GM08714 (cell line): ENCODE data around the gene ECT2.
"Not testable (repeated sequence)": the region's sequence is repeated elsewhere in the genome, so short reads cannot be mapped to it uniquely, and the experiment has no call there.

ENCODE experiments used
- H3K4me3 ChIP-seq: fragments of 200-500 bp; sonication (Bioruptor generic); 2 replicates; pipeline ENCODE4 v1.5.1; 2014; ENCODE audit warnings: mild to moderate bottlenecking, low read length, inconsistent platforms
- ZNF274 ChIP-seq: IDR thresholded peaks from 2 replicates; pipeline ENCODE4 v1.6.1; 2012; ENCODE audit warnings: mild to moderate bottlenecking, low read depth, low read length

ECT2 gene, protein sequence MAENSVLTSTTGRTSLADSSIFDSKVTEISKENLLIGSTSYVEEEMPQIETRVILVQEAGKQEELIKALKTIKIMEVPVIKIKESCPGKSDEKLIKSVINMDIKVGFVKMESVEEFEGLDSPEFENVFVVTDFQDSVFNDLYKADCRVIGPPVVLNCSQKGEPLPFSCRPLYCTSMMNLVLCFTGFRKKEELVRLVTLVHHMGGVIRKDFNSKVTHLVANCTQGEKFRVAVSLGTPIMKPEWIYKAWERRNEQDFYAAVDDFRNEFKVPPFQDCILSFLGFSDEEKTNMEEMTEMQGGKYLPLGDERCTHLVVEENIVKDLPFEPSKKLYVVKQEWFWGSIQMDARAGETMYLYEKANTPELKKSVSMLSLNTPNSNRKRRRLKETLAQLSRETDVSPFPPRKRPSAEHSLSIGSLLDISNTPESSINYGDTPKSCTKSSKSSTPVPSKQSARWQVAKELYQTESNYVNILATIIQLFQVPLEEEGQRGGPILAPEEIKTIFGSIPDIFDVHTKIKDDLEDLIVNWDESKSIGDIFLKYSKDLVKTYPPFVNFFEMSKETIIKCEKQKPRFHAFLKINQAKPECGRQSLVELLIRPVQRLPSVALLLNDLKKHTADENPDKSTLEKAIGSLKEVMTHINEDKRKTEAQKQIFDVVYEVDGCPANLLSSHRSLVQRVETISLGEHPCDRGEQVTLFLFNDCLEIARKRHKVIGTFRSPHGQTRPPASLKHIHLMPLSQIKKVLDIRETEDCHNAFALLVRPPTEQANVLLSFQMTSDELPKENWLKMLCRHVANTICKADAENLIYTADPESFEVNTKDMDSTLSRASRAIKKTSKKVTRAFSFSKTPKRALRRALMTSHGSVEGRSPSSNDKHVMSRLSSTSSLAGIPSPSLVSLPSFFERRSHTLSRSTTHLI

DNA sequence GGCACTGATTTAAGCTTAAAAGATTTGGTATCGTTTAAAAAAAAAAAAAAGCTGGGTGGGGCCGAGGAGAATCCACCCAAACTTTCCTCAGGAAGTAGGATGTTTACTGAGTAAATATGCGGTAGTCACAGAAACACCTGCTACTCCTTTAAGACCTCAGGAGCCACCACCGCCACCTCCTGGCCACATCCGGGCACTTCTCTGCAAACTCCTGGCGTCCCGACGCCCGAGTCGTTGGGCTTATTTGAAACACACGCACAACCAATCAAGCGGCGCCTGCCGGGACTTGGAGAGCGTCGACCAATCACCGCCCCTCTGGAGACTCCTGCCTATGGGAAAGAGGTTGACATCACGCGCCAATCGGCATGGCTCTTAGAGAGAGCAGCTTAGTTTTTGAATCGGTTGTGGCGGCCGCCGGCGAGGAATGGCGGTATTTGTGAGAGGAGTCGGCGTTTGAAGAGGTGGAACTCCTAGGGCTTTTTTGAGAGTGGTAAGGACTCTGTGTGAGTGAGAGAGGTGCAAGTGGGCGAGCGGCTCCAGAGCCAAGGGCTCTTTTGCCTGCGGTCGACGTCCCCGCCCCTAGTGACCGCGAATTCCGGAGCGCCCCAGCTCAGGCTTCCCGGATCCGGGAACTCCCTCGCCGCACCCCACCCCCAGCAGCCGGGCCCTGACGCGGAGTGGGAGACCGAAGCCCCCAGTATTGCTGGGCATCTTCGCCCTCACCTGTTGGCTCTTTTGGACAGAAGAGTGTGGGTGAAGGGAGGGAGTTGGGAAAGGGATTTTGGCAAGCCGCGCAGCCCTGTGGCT is at the start of gene ECT2:
Gene ECT2, plus strand, starts transcription at position 359 of the 807 bp plus-strand sequence. CDS start 3,805 bp downstream, outside the sequence.
- TF ChIP-seq ZNF274: no peak
- peak within 1 kb of the TSS; percentile 88 for H3K4me3 ChIP-seq

DNA sequence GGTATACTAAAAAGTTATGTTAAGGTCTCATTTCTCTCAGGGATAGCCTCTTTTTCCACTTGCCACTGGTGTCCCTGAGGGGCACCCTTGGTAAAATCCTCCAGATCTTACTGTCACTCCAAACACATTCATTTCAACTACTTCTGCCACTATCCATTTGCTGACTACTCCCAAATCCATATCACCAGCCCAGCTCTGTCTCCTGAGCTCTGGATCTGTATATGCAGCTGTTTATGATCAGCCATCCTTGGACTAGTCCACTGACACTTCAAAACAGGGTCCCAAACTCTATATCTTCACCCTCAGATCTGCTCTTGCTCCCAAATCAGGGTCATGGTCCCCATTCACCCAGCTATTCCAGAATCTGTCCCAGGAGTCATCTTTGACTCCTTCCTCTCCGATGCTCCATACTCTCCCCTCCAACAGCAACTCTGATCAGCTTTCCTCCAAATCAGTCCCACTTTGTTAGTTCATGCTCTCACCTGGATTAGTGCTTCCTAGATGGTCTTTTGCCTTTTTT is 49.5 kb upstream of the ECT2 start:
- no peak for TF ChIP-seq ZNF274
- H3K4me3 ChIP-seq: no peak overlapping the region

DNA sequence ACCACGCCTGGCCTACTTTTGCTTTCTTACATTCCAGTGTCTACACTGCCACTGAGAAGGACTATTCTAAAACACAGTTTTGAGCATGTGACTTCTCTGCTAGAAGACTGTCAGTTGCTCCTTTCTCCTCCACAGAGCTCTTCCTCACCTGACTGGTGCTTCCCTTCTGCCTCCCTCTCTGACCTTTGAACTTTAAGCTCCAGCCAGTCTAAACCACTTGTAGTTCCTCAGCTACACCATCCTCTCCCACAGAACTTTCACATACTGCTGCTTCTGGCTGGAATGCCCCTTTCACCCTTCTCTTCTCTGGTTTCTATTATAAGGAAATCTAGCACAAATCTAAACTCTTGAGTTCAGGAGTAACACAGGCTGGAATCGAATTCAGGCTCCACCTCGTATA is 48.8 kb upstream of the ECT2 start:
- TF ChIP-seq ZNF274: no peak
- H3K4me3 ChIP-seq: no peak overlapping the region

DNA sequence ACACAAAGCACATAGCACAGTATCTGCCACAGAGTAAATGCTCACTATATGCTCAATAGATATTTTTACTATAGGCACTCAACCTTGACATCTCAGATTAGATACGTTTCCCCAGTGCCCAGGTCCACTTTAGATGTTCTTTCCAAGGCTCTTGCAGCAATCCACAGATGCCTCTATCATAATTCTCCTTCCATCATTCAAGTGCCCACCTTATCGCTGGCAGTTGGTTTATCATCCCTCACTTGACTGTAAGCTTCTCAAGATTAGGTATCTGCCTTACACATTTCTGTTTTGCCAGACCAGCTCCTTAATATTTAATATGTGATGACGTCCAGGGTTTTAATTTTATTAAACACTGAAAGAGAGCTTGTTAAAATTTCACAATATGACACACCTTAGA is 48.3 kb upstream of the ECT2 start:
- no peak for TF ChIP-seq ZNF274
- no peak overlapping the region for H3K4me3 ChIP-seq

DNA sequence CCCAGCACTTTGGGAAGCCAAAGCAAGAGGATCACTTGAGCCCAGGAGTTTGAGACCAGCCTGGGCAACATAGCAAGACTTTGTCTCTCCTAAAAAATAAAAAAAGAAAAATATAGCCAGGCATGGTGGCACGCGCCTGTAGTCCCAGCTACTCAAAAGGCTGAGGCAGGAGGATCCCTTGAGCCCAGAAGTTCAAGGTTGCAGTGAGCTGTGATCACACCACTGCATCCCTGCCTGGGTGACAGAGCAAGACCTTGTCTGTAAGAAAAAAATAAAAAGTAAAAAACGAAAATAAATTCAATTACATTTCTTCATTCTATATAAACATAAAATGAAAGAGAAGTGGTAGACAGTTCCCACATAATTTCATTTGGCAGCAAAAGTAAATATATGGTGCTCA is 47.8 kb upstream of the ECT2 start:
- not testable (repeated sequence) for H3K4me3 ChIP-seq

DNA sequence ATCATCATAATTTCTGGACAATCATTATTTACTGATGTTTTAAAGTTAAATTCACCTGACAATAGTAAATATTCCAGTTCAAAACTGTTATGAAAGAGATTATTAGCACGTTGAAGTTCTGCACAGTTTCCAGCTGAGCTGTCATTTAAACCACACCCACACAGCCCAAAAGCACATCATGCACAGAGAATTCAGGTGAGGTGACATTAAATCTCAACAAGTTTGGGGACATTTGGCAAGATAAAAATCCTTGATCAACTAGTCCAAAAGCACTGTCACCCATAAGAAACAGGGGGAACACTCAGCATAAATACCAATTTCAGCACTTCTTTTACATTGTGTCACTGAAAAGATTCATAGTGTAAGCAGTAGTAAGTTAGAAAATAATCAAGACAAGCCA is 46.5 kb upstream of the ECT2 start:
- no peak overlapping the region for H3K4me3 ChIP-seq
- no peak for TF ChIP-seq ZNF274

DNA sequence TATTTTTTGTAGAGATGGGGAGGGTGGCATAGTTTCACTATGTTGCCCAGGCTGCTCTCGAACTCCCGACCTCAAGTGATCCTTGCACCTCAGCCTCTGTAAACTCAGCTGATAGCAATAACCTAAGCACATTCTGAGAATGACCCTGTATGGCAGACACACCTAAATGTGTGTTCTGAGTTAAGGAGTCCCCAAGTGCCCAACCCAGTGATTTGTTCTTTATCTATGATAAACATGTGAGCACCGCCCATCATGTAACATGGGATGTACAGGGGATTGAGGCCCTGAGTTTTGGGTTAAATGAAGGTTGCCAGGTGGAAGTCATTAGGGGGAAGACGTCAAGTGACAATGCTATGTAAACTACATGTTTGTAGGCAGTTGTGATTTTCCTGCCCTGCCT is 45.4 kb upstream of the ECT2 start:
- TF ChIP-seq ZNF274: no peak
- H3K4me3 ChIP-seq: no peak overlapping the region

DNA sequence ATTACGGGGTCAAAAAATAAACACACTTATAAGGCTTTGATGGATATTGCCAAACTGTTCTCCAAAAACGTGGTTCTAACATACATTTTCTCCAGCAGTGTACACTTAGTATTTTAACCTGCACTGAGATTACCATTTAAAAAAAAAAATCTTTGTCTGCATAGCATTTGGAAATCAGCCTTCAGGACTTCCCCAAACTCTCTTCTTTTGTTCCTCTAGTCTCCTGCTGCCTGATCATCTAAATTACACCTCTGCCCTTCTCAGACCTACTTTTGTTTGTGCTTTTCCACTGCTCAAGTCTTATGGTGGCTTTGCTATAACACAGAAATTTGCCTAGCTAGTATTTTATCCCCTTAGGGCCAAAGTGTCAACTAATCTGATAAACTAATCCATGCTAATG is 43.5 kb upstream of the ECT2 start:
- no peak for TF ChIP-seq ZNF274
- no peak overlapping the region for H3K4me3 ChIP-seq

DNA sequence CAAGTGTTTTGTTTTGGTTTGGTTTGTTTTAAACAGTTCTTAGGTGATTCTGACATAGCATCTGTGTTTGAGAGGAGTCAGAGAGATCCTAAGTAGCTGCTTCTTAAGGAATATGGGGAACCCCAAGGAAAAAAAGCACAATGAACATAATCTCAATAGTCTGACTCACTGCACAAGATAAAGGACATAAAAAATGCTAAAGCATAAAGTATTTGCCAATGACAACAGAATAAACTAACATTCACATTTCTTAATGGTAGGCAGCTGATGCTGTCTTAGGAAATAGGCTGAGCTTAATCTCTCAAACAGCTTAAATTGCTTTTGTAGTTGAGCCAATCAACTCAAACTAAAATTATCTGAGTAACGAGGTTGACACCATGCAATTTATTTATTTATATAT is 42.6 kb upstream of the ECT2 start:
- no peak for TF ChIP-seq ZNF274
- H3K4me3 ChIP-seq: no peak overlapping the region

DNA sequence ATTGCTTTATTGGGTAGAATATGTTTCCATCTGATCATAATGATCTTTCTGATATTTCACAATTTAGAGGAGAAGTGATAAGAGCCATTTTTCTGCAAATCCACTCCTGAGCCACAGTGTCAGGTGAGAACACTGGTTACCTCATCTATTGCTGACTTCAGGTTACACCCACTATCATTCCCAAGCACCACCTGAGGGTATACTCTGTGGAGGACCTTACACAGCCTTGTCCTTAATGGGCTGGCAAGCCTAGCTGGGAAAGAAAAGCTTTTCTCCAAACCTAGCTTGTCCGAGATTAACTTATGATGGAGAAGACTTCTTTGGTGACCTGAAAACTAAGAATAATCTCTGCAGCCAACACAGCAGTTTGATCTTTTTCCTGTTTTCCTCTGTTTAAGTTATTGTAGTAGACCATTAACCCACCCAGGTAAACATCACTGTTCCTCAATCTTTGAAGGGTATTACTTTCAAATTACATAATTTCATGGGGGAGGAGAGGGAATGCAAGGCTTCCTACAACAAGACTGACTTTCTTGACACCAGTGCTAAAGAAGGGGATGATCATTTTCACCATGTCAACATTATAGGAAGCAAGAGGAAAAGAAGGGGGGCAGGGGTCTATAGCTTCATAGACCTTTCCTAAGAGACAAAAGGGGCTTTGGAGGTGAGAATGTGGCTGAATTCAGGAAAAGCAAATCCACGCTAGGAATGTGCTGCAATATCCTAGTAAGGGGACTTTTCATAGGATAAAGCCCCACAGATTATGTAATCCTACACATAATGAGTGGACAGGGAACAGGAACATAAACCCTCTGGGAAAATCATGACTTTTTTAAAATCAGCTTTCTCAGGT is 41.4 kb upstream of the ECT2 start:
- no peak overlapping the region for H3K4me3 ChIP-seq
- no peak for TF ChIP-seq ZNF274

DNA sequence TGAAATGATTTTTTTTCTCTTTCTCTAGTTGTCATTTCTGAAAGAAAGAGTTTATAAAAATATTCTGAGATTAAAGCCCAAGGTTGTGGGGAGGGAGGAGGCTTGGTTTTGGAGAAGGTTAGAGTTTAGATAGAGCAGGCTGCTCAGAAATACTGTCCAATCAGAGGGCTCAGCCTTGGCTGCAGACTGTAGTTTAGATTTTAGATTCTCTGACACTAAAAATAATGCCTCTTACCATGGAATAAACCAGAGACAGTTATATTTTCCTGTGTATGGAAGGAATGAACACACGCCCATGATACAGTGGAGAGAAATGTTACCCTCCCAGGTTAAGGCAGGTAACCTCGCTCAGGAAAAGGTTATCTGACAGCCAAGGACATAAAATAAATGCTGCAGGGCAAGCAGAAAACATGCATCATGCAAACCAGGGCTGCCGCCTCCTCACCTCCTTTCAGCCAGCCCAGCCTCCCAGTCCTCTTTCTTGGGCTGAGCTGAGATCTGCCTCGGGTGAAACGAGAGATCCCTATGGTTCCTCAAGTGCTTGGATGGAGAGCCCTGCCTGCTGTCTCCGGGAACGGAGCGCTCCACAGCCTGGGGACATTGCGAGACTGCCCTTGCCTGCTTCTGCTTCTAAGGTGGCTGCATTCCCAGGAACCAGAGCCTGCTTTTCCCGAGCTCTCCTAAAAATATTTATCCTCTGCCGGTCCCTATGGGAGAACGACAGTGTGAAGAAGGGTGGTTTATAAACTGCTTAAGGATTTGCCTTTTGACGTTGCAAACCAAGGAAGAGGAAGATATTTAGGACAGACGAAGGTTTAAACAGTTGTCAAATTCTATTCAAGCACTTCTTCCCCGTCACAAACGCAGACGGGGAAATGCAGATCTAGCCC is 40.5 kb upstream of the ECT2 start:
- H3K4me3 ChIP-seq: peak overlapping the region; percentile 82

More for the DNA sequence above, 40.5 kb upstream of the ECT2 start:
- TF ChIP-seq ZNF274: no peak
